Measurements from ENCODE around the gene SERPINB3. TPM values are rescaled to one million over a fixed set of nuclear protein-coding genes. Genes with fewer than 3 reads are reported as not detected.

SERPINB3 gene
- total and polyA plus RNA-seq, 2 of the 13 experiments (the other 11 are each of a cell fraction or from before 2014, with no cell fraction given) = not detected

DNA sequence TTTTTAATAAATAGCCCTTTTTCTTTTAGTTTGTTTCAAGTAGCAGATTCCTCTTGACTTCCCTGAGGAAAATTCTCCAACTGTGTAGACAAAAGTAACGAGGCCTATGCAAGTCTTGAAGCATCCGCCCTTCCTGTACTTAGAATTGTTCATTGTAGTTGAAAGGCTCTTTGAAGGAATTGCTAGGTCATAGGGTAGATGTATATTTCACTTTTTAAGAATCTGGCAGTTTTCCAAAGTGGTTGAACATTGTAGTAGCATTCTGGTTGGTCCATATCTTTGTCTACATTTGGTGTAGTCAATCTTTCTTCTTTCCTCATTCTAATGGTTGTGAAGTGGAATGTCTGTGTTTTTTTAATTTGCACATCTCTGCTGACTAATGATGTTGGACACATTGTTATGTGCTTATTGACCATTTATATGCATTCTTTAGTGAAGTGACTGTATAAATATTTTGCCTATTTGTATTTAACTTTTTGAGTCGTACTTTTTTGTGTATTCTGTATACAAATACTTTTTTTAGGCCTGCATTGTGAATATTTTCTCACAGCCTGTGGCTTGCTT is 35.5 kb upstream of the SERPINB3 start (continued):
- no peak for TF ChIP-seq CBFB (CRISPR knock-in tag; IDR thresholded peaks at IDR 0.05)
- TF ChIP-seq, protein P1, sequence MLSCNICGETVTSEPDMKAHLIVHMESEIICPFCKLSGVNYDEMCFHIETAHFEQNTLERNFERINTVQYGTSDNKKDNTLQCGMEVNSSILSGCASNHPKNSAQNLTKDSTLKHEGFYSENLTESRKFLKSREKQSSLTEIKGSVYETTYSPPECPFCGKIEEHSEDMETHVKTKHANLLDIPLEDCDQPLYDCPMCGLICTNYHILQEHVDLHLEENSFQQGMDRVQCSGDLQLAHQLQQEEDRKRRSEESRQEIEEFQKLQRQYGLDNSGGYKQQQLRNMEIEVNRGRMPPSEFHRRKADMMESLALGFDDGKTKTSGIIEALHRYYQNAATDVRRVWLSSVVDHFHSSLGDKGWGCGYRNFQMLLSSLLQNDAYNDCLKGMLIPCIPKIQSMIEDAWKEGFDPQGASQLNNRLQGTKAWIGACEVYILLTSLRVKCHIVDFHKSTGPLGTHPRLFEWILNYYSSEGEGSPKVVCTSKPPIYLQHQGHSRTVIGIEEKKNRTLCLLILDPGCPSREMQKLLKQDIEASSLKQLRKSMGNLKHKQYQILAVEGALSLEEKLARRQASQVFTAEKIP (CRISPR knock-in tag; IDR thresholded peaks at IDR 0.05; ENCODE audit: borderline replicate concordance) = no peak
- TF ChIP-seq HHEX (CRISPR knock-in tag; IDR thresholded peaks at IDR 0.05) = no peak
- no peak for TF ChIP-seq ZNF383 (CRISPR knock-in tag; IDR thresholded peaks at IDR 0.05; ENCODE audit: borderline replicate concordance)
- TF ChIP-seq, protein P2, sequence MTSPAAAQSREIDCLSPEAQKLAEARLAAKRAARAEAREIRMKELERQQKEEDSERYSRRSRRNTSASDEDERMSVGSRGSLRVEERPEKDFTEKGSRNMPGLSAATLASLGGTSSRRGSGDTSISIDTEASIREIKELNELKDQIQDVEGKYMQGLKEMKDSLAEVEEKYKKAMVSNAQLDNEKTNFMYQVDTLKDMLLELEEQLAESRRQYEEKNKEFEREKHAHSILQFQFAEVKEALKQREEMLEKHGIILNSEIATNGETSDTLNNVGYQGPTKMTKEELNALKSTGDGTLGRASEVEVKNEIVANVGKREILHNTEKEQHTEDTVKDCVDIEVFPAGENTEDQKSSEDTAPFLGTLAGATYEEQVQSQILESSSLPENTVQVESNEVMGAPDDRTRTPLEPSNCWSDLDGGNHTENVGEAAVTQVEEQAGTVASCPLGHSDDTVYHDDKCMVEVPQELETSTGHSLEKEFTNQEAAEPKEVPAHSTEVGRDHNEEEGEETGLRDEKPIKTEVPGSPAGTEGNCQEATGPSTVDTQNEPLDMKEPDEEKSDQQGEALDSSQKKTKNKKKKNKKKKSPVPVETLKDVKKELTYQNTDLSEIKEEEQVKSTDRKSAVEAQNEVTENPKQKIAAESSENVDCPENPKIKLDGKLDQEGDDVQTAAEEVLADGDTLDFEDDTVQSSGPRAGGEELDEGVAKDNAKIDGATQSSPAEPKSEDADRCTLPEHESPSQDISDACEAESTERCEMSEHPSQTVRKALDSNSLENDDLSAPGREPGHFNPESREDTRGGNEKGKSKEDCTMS (CRISPR knock-in tag; conservative IDR thresholded peaks at IDR 0.05) = no peak

DNA sequence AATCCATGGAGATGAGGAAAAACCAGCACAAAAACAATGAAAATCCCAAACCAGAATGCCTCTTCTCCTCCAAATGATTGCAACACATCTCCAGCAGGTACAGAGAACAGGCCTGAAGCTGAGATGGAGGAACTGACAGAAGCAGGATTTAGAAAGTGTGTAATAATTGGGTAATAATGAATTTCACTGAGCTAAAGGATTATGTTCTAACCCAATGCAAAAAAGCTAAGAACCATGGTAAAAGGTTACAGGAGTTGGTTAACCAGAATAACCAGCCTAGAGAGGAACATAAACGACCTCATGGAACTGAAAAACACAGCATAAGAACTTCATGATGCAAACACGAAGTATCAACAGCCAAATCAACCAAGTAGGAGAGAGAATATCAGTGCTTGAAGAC is 27.4 kb upstream of the SERPINB3 start:
- in situ Hi-C loops (cut with HindIII; ENCODE audit: extremely low pct_ligation_motif_present, low pct_unique_long_range_greater_than_20kb) (no loop called here), intact Hi-C loops (cut with micrococcal nuclease; ENCODE audit: unreplicated experiment) (no loop called here)
- Histone ChIP-seq H3K4me3 (replicated peaks in 1 of 3; ENCODE audit: insufficient read depth in 1 of 3, low read depth in 2 of 3, low read length in 3 of 3) (no peak overlapping the region), H3K9ac (ENCODE audit: insufficient read depth, low read depth, low read length) (no peak overlapping the region), H3K27me3 (ENCODE audit: control insufficient read depth in 1 of 2, insufficient read depth in 2 of 2, low read length in 2 of 2) (no peaks in the 10 kb centered on the region), H3K36me3 (replicated peaks in 1 of 2; ENCODE audit: control insufficient read depth in 1 of 2, insufficient read depth in 2 of 2, low read length in 2 of 2) (no peaks in the 10 kb centered on the region), H3K79me2 (ENCODE audit: insufficient read depth, low read length) (no peaks in the 10 kb centered on the region), H3K4me1 (ENCODE audit: insufficient read depth, low read length) (no peaks in the 10 kb centered on the region), H3K27ac (ENCODE audit: extremely low read length, insufficient read depth, low read length) (no peak overlapping the region), H2AFZ (ENCODE audit: low read length) (no peak overlapping the region), H4K20me1 (ENCODE audit: insufficient read depth, low read length) (no peaks in the 10 kb centered on the region), H3K9me3 (ENCODE audit: low read length) (no peaks in the 10 kb centered on the region), H3K4me2 (ENCODE audit: low read depth, low read length) (no peak overlapping the region)
- WGBS (ENCODE audit: low lambda C conversion rate) = 0% methylated on average over 2 of the region's 2 CpGs
- FAIRE-seq (no peak), ATAC-seq (no peak), DNase-seq (ENCODE audit: low spot score) (no peak)
- CTCF ChIA-PET (ENCODE audit: low intra/inter-chr PET ratio, low total read pairs) = no interaction called here
- no peak for TF ChIP-seq MTF1 (CRISPR knock-in tag; IDR thresholded peaks at IDR 0.05)
- TF ChIP-seq, protein P3, sequence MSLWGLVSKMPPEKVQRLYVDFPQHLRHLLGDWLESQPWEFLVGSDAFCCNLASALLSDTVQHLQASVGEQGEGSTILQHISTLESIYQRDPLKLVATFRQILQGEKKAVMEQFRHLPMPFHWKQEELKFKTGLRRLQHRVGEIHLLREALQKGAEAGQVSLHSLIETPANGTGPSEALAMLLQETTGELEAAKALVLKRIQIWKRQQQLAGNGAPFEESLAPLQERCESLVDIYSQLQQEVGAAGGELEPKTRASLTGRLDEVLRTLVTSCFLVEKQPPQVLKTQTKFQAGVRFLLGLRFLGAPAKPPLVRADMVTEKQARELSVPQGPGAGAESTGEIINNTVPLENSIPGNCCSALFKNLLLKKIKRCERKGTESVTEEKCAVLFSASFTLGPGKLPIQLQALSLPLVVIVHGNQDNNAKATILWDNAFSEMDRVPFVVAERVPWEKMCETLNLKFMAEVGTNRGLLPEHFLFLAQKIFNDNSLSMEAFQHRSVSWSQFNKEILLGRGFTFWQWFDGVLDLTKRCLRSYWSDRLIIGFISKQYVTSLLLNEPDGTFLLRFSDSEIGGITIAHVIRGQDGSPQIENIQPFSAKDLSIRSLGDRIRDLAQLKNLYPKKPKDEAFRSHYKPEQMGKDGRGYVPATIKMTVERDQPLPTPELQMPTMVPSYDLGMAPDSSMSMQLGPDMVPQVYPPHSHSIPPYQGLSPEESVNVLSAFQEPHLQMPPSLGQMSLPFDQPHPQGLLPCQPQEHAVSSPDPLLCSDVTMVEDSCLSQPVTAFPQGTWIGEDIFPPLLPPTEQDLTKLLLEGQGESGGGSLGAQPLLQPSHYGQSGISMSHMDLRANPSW (CRISPR knock-in tag; IDR thresholded peaks at IDR 0.05; ENCODE audit: borderline replicate concordance) = no peak
- no peak for TF ChIP-seq HDAC2 (CRISPR knock-in tag; IDR thresholded peaks at IDR 0.05)
- TF ChIP-seq STAG1 (CRISPR knock-in tag; IDR thresholded peaks at IDR 0.05) = no peak
- no peak for TF ChIP-seq ZNF563 (CRISPR knock-in tag; IDR thresholded peaks at IDR 0.05)
- TF ChIP-seq KAT2B (IDR thresholded peaks at IDR 0.05; ENCODE audit: borderline replicate concordance, low read depth, low read length) = no peak
- no peak for TF ChIP-seq KDM3A (CRISPR knock-in tag; IDR thresholded peaks at IDR 0.05; ENCODE audit: low read depth)
- POLR2A ChIA-PET = no interaction called here
- BruUV-seq (replicated peaks) = no TSS peak
